Mesenteric fat pad (tissue), 1 donor: ENCODE measurements around the gene PPP1R13B. TPM values are rescaled to one million over a fixed set of nuclear protein-coding genes. Genes with fewer than 3 reads are reported as not detected.

Experiments
- DNase-seq: peaks from one replicate; pipeline ENCODE4 v3.0.0-alpha.2; 2020; ENCODE audit warnings: low spot score
- total RNA-seq: library from RNA; stranded (reverse); fragmentation: NEBNext Ultra II Directional; extraction: Animal tissue kit (Norgen Biotek cat#: 25700); gene quantifications from one replicate; pipeline ENCODE4 v1.2.1, GENCODE V29; 2021
- donor health status: DM: yes; HTN: yes; CAD: no.

The PPP1R13B gene
- total RNA-seq, 1 donor from 2014 or later: 26.2 TPM

GRCh38 chr14:103732868-103733620 lies 114.3 kb downstream of the PPP1R13B start:
- DNase-seq: no peak

- no peak for DNase-seq
Measured at GRCh38 chr14:103731916-103732867, 115.2 kb downstream of the PPP1R13B start.

- DNase-seq: no peak
Measured at GRCh38 chr14:103731481-103731880, 115.9 kb downstream of the PPP1R13B start.

- no peak for DNase-seq
Measured at GRCh38 chr14:103730490-103731035, 116.8 kb downstream of the PPP1R13B start.

- no peak for DNase-seq
Measured at GRCh38 chr14:103729496-103730448, 117.6 kb downstream of the PPP1R13B start.

GRCh38 chr14:103728721-103729120 lies 118.7 kb downstream of the PPP1R13B start:
- no peak for DNase-seq

GRCh38 chr14:103728141-103728540 lies 119.2 kb downstream of the PPP1R13B start:
- DNase-seq: no peak

- no peak for DNase-seq
Measured at GRCh38 chr14:103727313-103727980, 119.9 kb downstream of the PPP1R13B start.

GRCh38 chr14:103726474-103726873 lies 120.9 kb downstream of the PPP1R13B start:
- DNase-seq: no peak

GRCh38 chr14:103725739-103726395 lies 121.5 kb downstream of the PPP1R13B start:
- no peak for DNase-seq

- no peak for DNase-seq
Measured at GRCh38 chr14:103725001-103725682, 122.2 kb downstream of the PPP1R13B start.

GRCh38 chr14:103724116-103724515 lies 123.3 kb downstream of the PPP1R13B start:
- no peak for DNase-seq

- no peak for DNase-seq
Measured at GRCh38 chr14:103723748-103724081, 123.7 kb downstream of the PPP1R13B start.

GRCh38 chr14:103721334-103722120 lies 125.8 kb downstream of the PPP1R13B start:
- no peak for DNase-seq

GRCh38 chr14:103719751-103720150 lies 127.6 kb downstream of the PPP1R13B start:
- no peak for DNase-seq

GRCh38 chr14:103718572-103718971 lies 128.8 kb downstream of the PPP1R13B start:
- DNase-seq: no peak

GRCh38 chr14:103716899-103717411 lies 130.4 kb downstream of the PPP1R13B start:
- DNase-seq: no peak
